ENCODE data around the gene SCUBE2.

The SCUBE2 gene

DNA sequence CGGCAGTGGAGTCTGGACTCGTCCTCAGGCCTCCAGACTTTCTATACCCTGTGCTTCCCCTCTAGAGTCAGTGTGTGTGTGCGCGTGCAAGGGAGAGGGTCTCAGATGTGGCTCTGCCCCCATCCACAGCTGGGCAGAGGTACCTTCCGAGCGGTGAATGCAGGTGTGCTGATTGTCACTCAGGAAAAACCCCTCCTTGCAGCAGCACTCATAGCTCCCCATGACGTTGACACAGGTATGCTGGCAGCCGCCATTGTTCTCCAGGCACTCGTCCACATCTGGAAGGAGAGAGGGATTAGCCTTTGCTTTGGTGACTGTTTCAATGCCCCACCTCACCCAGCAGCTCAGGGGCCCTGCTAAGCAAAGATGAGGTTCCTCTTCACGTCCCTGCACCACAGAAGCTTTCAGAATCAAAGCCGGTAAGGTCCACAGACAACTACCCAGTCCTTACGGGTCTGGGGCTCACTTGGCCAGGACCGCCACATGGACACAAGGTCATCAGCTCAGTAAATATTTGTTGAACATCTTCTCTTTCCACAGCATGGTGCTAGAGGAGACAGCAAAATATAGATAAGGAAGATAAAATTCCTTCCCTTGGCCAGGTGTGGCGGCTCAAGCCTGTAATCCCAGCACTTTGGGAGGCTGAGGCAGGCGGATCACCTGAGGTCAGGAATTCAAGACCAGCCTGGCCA lies 16.9 kb downstream of the SCUBE2 start:
- no peak for DNase-seq (ENCODE audit: low read depth)

DNA sequence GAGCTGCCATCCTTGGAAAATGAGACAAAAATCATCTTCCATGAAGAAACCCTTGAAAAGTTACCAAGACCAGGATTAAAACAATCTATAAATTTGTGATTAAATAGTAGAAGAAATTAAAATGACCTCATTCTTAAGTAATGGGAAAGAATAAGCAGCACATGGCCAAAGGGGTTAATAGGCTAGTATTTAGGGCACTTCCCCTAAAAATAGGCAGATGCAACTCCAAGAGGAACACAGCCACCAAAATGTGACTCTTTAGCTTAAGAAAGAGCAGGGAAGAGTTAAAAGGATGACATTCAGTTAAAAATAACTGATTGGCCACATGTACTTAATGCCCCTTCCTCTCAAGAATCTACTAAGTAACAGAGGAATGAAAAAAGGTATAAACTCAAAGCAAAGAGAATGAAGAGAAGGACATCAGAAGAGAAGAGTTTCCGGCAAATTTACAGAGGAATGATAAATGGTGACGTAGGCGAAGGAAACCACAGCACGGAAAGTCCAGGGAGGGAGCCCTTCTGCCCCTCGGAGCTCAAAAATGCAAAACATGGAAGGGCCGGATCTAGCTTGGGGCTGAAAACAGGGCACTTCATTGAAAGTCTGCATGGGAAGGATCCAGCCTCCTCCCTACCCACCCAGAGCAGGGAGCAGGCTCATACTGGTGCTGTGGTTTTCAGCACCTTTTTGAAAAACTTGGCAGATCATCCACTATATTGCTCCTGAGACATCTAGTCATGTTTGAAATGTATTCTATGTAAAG lies 17.8 kb downstream of the SCUBE2 start:
- DNase-seq (ENCODE audit: low read depth), result no peak

DNA sequence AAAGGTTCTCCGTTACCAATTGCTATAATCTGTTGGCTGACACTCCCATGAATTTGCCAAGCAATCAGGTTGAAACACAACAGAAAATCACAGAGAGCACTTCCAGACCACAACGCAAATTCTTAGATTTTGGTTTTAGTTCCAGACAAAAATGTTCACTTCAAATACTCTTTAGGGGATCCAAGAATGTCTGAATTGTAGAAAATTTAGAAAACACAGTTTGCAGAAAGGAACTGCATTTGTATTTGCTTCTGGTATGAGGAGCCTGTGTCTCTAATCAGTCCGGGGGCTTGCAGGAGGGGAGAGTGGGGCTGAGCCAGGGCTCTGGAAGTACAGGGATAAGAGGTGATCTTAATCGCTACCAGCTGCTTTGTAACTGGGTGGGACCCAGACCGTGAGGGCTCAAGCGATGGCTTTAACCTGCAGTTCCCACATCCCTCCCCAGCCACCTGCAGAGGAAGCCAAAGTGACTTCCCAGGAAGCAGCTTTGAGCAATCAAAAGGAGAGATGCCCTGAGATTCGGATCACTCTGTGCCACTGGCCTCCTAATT lies 18.7 kb downstream of the SCUBE2 start:
- DNase-seq (ENCODE audit: low read depth), result no peak

DNA sequence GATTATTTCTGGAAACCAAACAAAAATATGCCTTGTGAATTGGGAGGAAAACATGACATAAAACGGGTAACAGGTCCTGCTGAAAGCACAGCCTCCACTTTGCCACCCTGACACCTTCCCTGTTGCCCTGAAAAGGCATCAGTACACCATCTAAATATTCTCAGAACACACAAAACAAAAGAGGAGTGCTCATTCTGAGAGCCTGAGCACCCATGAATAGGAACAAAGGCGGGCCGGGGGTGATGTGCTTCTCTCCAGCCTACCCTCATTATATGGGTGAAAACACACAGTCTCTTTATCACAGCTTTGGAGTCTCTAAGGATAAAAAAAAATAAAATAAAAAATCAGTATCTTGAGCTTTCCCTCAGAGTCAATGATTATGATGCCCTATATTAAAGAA lies 19.7 kb downstream of the SCUBE2 start:
- no peak for DNase-seq (ENCODE audit: low read depth)

DNA sequence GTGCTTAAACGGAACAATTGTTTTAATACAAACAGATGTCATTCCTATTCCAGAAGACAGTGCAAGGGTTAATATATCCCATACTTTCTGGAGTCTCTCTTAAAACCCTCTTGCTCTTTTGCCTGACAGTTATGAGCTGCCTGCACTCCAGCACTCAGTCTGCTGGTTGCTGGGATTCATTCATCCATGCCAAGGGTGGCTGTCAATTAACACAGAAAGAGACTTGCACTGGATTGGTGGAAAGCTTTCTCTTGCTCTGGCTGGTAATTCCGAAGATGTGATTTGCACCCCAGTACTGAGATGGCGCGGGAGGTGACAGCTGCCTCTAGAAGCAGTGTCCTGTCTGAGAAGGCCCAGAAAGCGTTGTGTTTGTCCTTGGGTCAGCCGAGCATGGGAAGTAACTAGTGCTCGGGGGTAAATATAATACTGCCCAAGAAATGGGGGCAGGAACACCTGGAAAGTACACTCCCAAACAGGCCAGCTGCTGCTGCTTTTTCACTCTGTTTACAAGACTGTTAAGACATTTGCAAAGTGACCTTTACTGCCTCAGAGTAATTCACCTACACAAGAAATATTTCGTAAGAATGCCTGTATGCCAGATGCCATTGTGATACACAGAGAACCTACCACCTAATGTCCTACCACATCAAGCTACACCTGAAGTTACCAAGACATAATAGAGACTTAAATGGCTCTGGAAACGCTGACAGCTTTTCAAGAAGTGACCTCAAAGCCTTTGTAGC lies 20.5 kb downstream of the SCUBE2 start:
- DNase-seq (ENCODE audit: low read depth), result no peak

GRCh38 chr11:9069862-9070470 lies 21.4 kb downstream of the SCUBE2 start:
- no peak for DNase-seq (ENCODE audit: low read depth)

DNA sequence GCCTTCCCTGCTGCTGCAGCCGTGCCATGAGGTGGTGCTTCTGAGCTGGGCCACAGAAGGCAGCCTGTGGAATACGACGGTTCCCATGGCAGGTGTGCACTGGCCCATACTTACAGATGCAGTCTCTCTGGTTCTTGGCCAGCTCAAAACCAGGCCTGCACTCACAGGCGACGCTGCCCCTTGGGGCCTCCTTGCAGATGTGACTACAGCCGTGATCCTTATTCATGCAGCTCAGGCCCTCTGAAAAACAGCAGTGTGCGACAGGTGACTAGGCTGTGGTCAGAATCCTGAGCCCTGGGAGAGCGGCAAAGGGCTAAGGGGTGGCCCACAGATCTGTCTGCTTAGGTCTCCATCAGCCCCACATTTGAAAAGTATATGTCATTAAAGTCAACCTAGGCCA lies 22.1 kb downstream of the SCUBE2 start:
- no peak for DNase-seq (ENCODE audit: low read depth)

DNA sequence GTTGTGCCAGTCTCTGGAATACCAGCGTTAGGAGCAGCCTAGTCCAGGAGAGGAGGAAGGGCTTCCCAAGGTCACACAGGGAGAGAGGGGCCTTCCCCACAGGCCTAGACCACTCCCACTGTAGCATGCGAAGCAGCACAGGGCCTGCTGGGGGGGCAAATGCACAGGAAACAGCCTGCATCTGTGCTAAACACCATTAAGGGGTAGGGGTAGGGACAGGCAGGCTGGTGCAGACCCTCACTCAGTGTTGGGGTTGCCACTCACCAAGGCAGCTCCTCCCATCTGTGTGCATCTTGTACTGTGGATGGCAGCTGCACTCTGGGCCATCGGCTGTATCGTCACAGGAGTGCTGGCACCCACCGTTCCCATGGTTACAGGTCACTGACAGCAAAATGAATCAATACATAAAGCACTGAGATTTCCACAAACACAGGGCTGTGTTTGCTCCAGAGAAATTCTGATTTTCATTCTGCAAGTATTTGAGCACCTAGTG lies 24.9 kb downstream of the SCUBE2 start:
- no peak for DNase-seq (ENCODE audit: low read depth)

GRCh38 chr11:9065607-9066432 lies 25.6 kb downstream of the SCUBE2 start:
- DNase-seq (ENCODE audit: low read depth), result no peak

GRCh38 chr11:9061807-9062206 lies 29.6 kb downstream of the SCUBE2 start:
- DNase-seq (ENCODE audit: low read depth), result no peak

DNA sequence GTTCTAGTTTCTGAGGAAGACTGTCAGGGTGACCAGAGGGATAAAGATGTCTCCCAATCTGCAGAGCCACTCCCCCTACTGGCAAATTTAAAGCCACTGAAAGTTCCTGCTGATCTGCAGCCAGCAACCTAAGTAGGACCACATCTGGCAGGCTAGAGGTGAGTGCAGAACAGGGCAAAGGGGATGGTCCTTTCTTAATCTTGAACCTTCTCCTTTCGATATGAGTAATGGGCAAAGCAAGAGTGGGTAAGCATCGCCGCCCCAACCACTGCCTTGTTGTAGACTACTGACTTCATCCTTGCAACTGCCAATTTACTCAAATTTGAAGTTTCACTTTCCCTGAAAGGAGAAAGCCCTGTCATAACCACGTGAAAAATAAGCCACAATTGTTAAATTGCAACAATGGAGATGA lies 30.7 kb downstream of the SCUBE2 start:
- DNase-seq (ENCODE audit: low read depth), result no peak

- no peak for DNase-seq (ENCODE audit: low read depth)
These were observed 32.0 kb downstream of the SCUBE2 start for GRCh38 chr11:9059406-9059805.

DNA sequence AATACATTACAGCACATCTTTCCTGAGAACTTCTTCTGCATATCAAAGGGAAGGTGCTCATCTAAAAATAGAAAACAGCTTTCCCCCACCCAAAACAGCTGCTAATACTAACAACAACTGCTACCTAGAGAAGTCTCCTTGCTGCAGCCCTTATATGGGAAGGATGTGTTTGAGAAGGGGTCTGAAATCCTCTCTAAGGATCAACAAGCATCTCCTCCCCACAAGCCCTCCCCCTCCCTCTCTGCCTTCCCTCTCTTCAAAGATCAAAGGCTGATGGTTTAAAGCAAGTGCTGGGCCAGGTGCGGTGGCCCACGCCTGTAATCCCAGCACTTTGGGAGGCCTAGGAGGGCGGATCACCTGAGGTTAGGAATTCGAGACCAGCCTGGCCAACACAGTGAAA lies 33.5 kb downstream of the SCUBE2 start:
- no peak for DNase-seq (ENCODE audit: low read depth)

- no peak for DNase-seq (ENCODE audit: low read depth)
These were observed 34.4 kb downstream of the SCUBE2 start for GRCh38 chr11:9057007-9057406.

- no peak for DNase-seq (ENCODE audit: low read depth)
These were observed 34.9 kb downstream of the SCUBE2 start for GRCh38 chr11:9056467-9056866.

- DNase-seq (ENCODE audit: low read depth), result peak; percentile 38
These were observed 37.9 kb downstream of the SCUBE2 start for GRCh38 chr11:9053316-9054035.

DNA sequence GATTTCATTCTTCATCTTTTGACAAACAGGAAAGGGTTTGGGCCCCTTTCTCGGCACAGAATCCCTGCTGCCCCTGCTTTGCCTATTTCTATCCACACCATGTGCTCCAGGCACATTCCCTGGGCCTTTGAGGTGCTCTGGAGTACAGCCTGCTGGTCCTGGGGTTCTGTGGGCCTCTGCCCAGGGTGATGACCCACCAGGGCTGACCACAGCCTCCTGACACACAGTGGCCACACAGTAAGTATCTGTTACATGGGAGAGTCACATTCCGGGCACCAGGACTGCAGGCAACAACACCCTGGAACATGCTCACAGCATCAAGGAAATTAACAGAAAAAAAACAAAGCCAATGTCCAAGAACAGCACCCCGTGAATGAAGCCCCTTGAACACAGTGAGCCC lies 39.1 kb downstream of the SCUBE2 start:
- no peak for DNase-seq (ENCODE audit: low read depth)

GRCh38 chr11:9049959-9050358 lies 41.4 kb downstream of the SCUBE2 start:
- DNase-seq (ENCODE audit: low read depth), result no peak

GRCh38 chr11:9047964-9048523 lies 43.4 kb downstream of the SCUBE2 start:
- DNase-seq (ENCODE audit: low read depth), result no peak

- DNase-seq (ENCODE audit: low read depth), result no peak
These were observed 44.9 kb downstream of the SCUBE2 start for GRCh38 chr11:9046481-9046880.
